Adrenal gland (tissue), 12 donors: ENCODE measurements around the gene THPO. TPM values are rescaled to one million over a fixed set of nuclear protein-coding genes. Genes with fewer than 3 reads are reported as not detected.

Experiments used
- DNase-seq, 7 donors: peaks; one replicate each; pipeline ENCODE4 v3.0.0-alpha.2; 2019 to 2020
- H3K27ac ChIP-seq, 5 donors: fragments of 200-600 bp; sonication (generic) in 4 of 5; 1 replicate in 3 of 5; 2 replicates in 2 of 5; pipeline versions ENCODE4 v1.5.1 to v1.8.0; 2016 to 2020; ENCODE audit warnings: mild to moderate bottlenecking in 1 of 5
- H3K27me3 ChIP-seq: fragments of 200-600 bp; 2 replicates; pipeline ENCODE4 v1.8.0; 2021
- H3K36me3 ChIP-seq, 2 donors: fragments of 200-600 bp; replicated peaks in 1 of 2; 1 replicate in 1 of 2; 2 replicates in 1 of 2; pipeline versions ENCODE4 v1.5.1 to v1.8.0; 2018 to 2022
- H3K4me1 ChIP-seq, 2 donors: fragments of 200-600 bp; replicated peaks in 1 of 2; 1 replicate in 1 of 2; 2 replicates in 1 of 2; pipeline versions ENCODE4 v1.5.1 to v1.8.0; 2018 to 2021
- H3K4me3 ChIP-seq, 4 donors: fragments of 200-600 bp; sonication (generic) in 3 of 4; one replicate each; pipeline ENCODE4 v1.5.1; 2016 to 2018
- H3K9me3 ChIP-seq, 3 donors: fragments of 200-600 bp; sonication (generic) in 1 of 3; replicated peaks in 1 of 3; 1 replicate in 2 of 3; 2 replicates in 1 of 3; pipeline versions ENCODE4 v1.5.1 to v1.8.0; 2016 to 2021
- POLR2A ChIP-seq, 2 donors: fragments of 450-650 bp; IDR thresholded peaks; one replicate each; pipeline ENCODE4 v1.6.1; 2017; ENCODE audit warnings: antibody characterized with exemption in 2 of 2, mild to moderate bottlenecking in 2 of 2, moderate library complexity in 1 of 2
- WGBS, 4 donors: extraction: QIAGEN DNeasy Blood & Tissue Kit in 2 of 4; methylation state at CpG; one replicate each; pipeline versions ENCODE4 v1.1.5 to v1.1.7; 2013 to 2017; 5-methylcytosine and 5-hydroxymethylcytosine counted together
- intact Hi-C, 2 donors: fragments of 100-400 bp; cut with DNase I; formaldehyde crosslinking; loops; one replicate each; pipeline versions ENCODE4 v1.14.1 to v1.15.0; 2022 to 2023
- polyA plus RNA-seq, 3 donors: library from polyadenylated mRNA; stranded (reverse); fragments of 200-250 nt in 2 of 3; fragments of 350-450 nt in 1 of 3; fragmentation: Illumina TruSeq in 1 of 3; extraction: RNeasy Lipid Tissue Mini Kit (QIAGEN cat#74804) in 1 of 3; gene quantifications; one replicate each; pipeline ENCODE4 v1.2.3, GENCODE V29; 2013 to 2014
- total RNA-seq, 9 donors: library from RNA; depleted of rRNA in 4 of 9; stranded (reverse); fragments of >200 nt in 4 of 9; fragments of 120-200 nt in 1 of 9; fragmentation: NEBNext Ultra II Directional in 1 of 9; extraction: Animal tissue kit (Norgen Biotek cat#: 25700) in 1 of 9; gene quantifications; one replicate each; pipeline versions ENCODE4 v1.1.0 to v1.2.4, GENCODE V29; 2013 to 2023
- TF ChIP-seq, protein P1 (sequence below), 6 experiments: fragments of 450-650 bp in 4 of 6; fragments of 200-600 bp in 2 of 6; sonication (generic) in 1 of 6; IDR thresholded peaks; 1 replicate in 5 of 6; 2 replicates in 1 of 6; pipeline versions ENCODE4 v1.5.1 to v1.8.0; 2016 to 2021; ENCODE audit warnings: antibody characterized with exemption in 6 of 6, mild to moderate bottlenecking in 2 of 6, moderate library complexity in 1 of 6
- donor health status: healthy with polysubstance abuse.
- donor health status: Bipolar disorder and iron deficiency.
- donor health status: DM: yes; HTN: yes; CAD: no.
- donor health status: DM: no; HTN: no; CAD: no.
- donor health status: DM: no; HTN: no; CAD: no.
- donor health status: DM: yes; HTN: yes; CAD: no.

Gene THPO
- total and polyA plus RNA-seq, 12 donors = 0.11 to 5.3 (median 2.2) TPM; not detected in 3

DNA sequence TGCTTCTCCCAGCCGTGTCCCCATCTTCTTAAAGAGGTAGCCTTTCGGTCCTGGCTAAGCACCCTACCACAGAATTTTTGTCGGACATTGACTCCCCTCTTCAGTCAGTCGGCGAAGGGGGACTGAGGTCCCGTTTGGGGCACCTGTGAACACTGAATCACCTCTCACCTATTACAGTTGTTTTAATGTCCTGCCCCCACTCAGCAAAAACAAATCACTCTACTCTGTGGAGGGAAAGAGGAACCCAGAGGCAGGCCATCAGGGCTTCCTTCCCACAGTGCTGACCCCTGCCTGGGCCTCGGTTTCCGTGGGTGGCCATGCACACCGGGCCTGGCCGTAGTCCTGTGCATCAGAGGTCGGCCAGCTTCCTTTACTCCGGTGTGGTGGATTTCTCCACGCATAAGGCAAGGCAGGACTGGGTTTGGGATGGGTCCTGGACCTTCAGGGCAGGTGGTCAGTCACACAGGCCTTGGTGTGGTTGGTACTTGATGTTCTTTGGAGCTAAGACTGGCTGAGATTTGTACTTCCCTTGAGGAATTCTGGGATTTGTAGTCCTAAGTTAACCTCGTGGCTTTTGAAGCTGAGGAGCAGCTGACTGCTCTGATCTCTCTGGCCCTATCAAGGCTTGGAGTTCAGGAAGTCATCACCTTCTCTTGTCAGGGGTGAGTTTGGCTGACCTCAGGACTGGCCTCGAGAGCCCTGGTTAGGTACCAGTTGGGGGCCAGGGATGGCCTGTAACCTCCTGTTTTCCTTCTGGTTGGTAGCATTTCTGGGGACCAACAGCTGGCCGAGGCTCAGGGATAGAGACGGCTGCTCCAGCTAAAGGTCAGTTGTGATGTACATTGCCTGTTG, 41.2 kb downstream of the THPO start:
- Histone ChIP-seq H3K27me3 (no peaks in the 10 kb centered on the region), H3K4me3 (peak overlapping the region in 3 of 4 donors; percentile 81 to 89 (median 83)), H3K27ac (peak overlapping the region; percentile 93 to 98 (median 94)), H3K9me3 (no peaks in the 10 kb centered on the region), H3K4me1 (peaks cover 13 to 37% of the 10 kb centered on the region in 2 donors), H3K36me3 (peaks cover 0 to 41% of the 10 kb centered on the region in 2 donors)
- intact Hi-C loops = no loop called here
- TF ChIP-seq POLR2A (IDR thresholded peaks at IDR 0.05) = peak in 1 of 2 donors; percentile 43
- TF ChIP-seq, protein P1, sequence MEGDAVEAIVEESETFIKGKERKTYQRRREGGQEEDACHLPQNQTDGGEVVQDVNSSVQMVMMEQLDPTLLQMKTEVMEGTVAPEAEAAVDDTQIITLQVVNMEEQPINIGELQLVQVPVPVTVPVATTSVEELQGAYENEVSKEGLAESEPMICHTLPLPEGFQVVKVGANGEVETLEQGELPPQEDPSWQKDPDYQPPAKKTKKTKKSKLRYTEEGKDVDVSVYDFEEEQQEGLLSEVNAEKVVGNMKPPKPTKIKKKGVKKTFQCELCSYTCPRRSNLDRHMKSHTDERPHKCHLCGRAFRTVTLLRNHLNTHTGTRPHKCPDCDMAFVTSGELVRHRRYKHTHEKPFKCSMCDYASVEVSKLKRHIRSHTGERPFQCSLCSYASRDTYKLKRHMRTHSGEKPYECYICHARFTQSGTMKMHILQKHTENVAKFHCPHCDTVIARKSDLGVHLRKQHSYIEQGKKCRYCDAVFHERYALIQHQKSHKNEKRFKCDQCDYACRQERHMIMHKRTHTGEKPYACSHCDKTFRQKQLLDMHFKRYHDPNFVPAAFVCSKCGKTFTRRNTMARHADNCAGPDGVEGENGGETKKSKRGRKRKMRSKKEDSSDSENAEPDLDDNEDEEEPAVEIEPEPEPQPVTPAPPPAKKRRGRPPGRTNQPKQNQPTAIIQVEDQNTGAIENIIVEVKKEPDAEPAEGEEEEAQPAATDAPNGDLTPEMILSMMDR (IDR thresholded peaks at IDR 0.05) = no peak
- 8 to 16% (median 9%) methylated on average over 9 to 17 of the region's 17 CpGs for WGBS, 4 donors
- peak in 4 of 7 donors; percentile 41 to 54 (median 50) for DNase-seq

DNA sequence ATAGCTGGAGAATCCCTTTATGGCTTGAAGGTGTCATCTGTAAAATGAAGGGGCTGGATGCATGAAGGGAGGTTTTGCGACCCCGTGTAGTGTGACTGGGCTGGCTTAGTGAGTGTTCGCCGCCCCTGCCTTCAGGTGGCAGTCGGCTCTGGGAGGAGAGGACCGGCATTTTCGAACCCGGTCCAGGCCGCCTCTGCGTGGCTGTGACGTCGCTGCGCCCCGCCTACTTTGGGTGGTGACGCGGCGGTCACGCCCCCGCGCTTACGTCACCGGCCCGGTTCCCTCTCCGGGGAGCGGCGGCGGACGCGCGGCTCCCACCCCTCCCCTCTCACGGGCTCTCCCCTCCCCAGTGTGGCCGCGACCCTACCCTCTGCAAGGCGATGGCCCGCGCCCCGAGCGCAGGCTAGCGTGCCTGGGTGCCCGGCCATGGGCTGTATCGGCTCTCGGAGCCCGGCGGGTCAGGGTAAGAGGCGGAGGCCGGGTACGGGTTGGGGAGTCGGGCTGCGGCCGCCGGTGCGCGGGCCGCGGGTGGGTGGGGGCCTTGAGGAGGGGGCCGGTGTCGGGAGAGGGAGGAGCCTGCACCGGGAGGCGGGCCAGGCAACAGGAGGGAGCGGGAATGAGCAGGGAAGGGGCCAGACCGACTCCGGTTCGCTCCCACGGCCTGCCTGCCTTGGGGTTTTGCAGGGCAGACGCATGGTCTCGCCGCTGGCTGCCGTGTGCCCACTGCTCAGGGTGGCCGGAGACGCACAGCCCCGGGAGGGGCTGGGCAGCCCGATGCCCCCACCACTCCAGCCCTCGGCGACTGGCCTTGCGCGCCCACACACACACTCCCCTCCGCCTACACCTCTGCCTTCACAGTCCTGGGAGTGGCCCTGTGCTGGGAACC, 42.1 kb downstream of the THPO start:
- DNase-seq = peak; percentile 78 to 94 (median 89)
- 0 to 5% (median 1%) methylated on average over 12 to 77 of the region's 77 CpGs for WGBS, 4 donors
- Histone ChIP-seq H3K4me3 (peak overlapping the region in 3 of 4 donors; percentile 81 to 89 (median 83)), H3K4me1 (peaks cover 13 to 37% of the 10 kb centered on the region in 2 donors), H3K27ac (peak overlapping the region; percentile 93 to 98 (median 94)), H3K9me3 (no peaks in the 10 kb centered on the region), H3K36me3 (peaks cover 0 to 44% of the 10 kb centered on the region in 2 donors), H3K27me3 (no peaks in the 10 kb centered on the region)
- intact Hi-C loops = no loop called here
- TF ChIP-seq POLR2A (IDR thresholded peaks at IDR 0.05) = peak; percentile 60 to 66
- TF ChIP-seq, protein P1 (IDR thresholded peaks at IDR 0.05) = no peak

- 47 to 51% (median 48%) methylated on average over 3 to 4 of the region's 4 CpGs for WGBS, 4 donors
- Histone ChIP-seq H3K36me3 (peaks cover 0 to 51% of the 10 kb centered on the region in 2 donors), H3K27ac (peak overlapping the region; percentile 93 to 98 (median 94)), H3K27me3 (no peaks in the 10 kb centered on the region), H3K9me3 (no peaks in the 10 kb centered on the region), H3K4me3 (peak overlapping the region in 1 of 4 donors; percentile 83), H3K4me1 (peaks cover 13 to 37% of the 10 kb centered on the region in 2 donors)
- peak in 2 of 7 donors; percentile 33 to 46 for DNase-seq
- TF ChIP-seq POLR2A (IDR thresholded peaks at IDR 0.05) = no peak
- TF ChIP-seq, protein P1 (IDR thresholded peaks at IDR 0.05) = no peak
- intact Hi-C loops = no loop called here
Measured at GRCh38 chr3:184335291-184335660, 42.7 kb downstream of the THPO start.
